ENCODE data around the gene ITGBL1. TPM values are rescaled to one million over a fixed set of nuclear protein-coding genes. Genes with fewer than 3 reads are reported as not detected.

ITGBL1 gene, protein sequence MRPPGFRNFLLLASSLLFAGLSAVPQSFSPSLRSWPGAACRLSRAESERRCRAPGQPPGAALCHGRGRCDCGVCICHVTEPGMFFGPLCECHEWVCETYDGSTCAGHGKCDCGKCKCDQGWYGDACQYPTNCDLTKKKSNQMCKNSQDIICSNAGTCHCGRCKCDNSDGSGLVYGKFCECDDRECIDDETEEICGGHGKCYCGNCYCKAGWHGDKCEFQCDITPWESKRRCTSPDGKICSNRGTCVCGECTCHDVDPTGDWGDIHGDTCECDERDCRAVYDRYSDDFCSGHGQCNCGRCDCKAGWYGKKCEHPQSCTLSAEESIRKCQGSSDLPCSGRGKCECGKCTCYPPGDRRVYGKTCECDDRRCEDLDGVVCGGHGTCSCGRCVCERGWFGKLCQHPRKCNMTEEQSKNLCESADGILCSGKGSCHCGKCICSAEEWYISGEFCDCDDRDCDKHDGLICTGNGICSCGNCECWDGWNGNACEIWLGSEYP
- 1 to 10 TPM; 1.3 to 3.5 (median 2.4) TPM for total RNA-seq

DNA sequence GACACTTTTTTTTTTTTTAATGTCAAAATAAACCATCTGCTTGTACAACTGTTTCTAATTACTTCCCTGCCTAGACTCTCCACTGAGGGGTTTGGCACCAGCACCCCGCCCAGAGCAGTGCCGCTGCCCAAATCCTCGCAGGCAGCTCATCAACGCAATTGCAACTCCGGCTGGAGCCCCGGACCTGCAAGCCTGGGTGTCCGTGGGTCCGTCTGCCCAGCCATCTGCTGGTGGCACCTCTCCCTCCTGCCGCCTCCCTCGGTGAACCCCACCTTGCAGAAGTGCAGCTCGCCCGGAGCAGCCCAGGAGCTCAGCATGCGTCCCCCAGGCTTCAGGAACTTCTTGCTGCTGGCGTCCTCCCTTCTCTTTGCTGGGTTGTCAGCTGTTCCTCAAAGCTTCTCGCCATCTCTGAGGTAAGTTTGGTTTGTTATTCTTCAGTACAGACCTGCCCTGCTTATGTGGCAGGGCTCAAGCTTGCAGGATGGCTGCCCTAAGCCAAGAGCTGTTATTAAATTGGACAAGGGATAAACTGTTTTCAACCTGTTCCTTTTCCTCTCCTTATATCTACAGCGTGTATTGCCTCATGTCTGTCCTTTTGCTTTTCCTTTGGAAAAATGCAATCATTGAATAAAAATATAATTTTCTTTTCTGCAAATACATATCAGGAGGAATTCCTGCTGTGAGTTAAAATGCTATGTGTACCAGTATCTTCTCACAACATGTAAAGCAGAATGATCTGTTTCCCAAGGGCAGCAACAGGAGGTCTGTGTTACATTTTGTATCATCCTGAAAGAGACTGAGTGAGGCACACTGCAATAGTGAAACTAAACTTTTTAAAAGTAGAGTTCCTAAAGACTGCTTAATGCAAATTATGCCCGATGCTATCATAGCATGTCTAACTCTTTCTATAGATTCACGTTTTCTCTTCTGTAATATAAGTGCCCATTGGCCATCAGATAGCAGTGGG is at the start of gene ITGBL1:
ITGBL1 (plus strand) TSS at position 157 of the 967 bp plus-strand sequence; CDS start at position 316, 159 bp downstream.
- TF ChIP-seq CTCF (IDR thresholded peaks at IDR 0.05), result no peak
- ATAC-seq (ENCODE audit: low FRiP score) (no peak), DNase-seq (ENCODE audit: low spot score) (no peak)

- DNase-seq (ENCODE audit: low spot score) (no peak), ATAC-seq (ENCODE audit: low FRiP score) (no peak)
- TF ChIP-seq CTCF (IDR thresholded peaks at IDR 0.05), result no peak
Observed at GRCh38 chr13:101406791-101407190, 45.7 kb upstream of the ITGBL1 start.

DNA sequence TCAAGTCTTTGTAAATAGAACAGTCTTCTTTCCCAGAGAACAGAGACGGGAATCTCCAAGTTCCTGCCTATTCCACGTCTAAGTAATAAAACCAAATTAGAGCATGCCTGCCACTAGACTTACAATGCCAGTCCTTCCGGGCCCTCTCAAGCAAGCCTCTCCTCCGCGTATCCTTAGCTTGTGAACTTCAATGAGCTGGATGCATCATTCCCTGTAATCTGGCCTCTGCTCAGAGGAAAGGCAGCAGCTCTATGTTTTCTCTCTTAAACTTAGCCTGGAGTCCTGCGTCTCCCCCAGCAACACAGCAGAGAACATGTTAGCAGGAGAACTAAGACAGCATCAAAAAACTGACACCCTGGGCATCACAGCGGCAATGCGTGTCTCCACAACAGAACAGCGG is 44.3 kb upstream of the ITGBL1 start:
- no peak for TF ChIP-seq CTCF (IDR thresholded peaks at IDR 0.05)
- DNase-seq (ENCODE audit: low spot score) (no peak), ATAC-seq (ENCODE audit: low FRiP score) (no peak)

- DNase-seq (ENCODE audit: low spot score) (no peak), ATAC-seq (ENCODE audit: low FRiP score) (no peak)
- TF ChIP-seq CTCF (IDR thresholded peaks at IDR 0.05), result no peak
Observed at GRCh38 chr13:101408992-101409656, 43.4 kb upstream of the ITGBL1 start.

- ATAC-seq (ENCODE audit: low FRiP score) (no peak), DNase-seq (ENCODE audit: low spot score) (no peak)
- no peak for TF ChIP-seq CTCF (IDR thresholded peaks at IDR 0.05)
Observed at GRCh38 chr13:101412076-101412475, 40.4 kb upstream of the ITGBL1 start.

GRCh38 chr13:101415358-101416174 is 36.9 kb upstream of the ITGBL1 start:
- DNase-seq (ENCODE audit: low spot score), result no peak
- TF ChIP-seq CTCF (IDR thresholded peaks at IDR 0.05), result no peak
- peak; percentile 35 for ATAC-seq (ENCODE audit: low FRiP score)
